HG03135 (cell line): ENCODE results near the gene MACIR.

Experiments used
- ATAC-seq: cut with Tn5 transposase; IDR thresholded peaks from one replicate; pipeline ENCODE4 v1.9.1; 2021; ENCODE audit warnings: mild to moderate bottlenecking, moderate library complexity; ENCODE audit not compliant: unreplicated experiment

The MACIR gene

GRCh38 chr5:103289024-103289423 is 30.5 kb downstream of the MACIR start:
- no peak for ATAC-seq

- ATAC-seq: no peak
Observed at GRCh38 chr5:103290846-103291245, 32.3 kb downstream of the MACIR start.

- ATAC-seq: no peak
Observed at GRCh38 chr5:103291606-103292005, 33.0 kb downstream of the MACIR start.

- no peak for ATAC-seq
Observed at GRCh38 chr5:103293099-103293498, 34.5 kb downstream of the MACIR start.

GRCh38 chr5:103293719-103294118 is 35.2 kb downstream of the MACIR start:
- no peak for ATAC-seq

GRCh38 chr5:103294906-103295305 is 36.3 kb downstream of the MACIR start:
- no peak for ATAC-seq

- no peak for ATAC-seq
Observed at GRCh38 chr5:103295424-103295823, 36.9 kb downstream of the MACIR start.

- no peak for ATAC-seq
Observed at GRCh38 chr5:103295871-103296270, 37.3 kb downstream of the MACIR start.

- no peak for ATAC-seq
Observed at GRCh38 chr5:103298117-103298516, 39.6 kb downstream of the MACIR start.

- no peak for ATAC-seq
Observed at GRCh38 chr5:103298607-103299188, 40.1 kb downstream of the MACIR start.

GRCh38 chr5:103305809-103306208 is 47.2 kb downstream of the MACIR start:
- no peak for ATAC-seq

GRCh38 chr5:103307470-103307869 is 48.9 kb downstream of the MACIR start:
- ATAC-seq: no peak

- ATAC-seq: no peak
Observed at GRCh38 chr5:103308774-103309173, 50.2 kb downstream of the MACIR start.

- ATAC-seq: no peak
Observed at GRCh38 chr5:103313056-103313455, 54.5 kb downstream of the MACIR start.

GRCh38 chr5:103315455-103315854 is 56.9 kb downstream of the MACIR start:
- ATAC-seq: no peak

- no peak for ATAC-seq
Observed at GRCh38 chr5:103327451-103327850, 68.9 kb downstream of the MACIR start.

GRCh38 chr5:103327893-103328292 is 69.3 kb downstream of the MACIR start:
- no peak for ATAC-seq
